IMR-90 (cell line): Measurements from ENCODE around the gene HARS2. TPM values are rescaled to one million over a fixed set of nuclear protein-coding genes. Genes with fewer than 3 reads are reported as not detected.

Source experiments
- ATAC-seq: fragments of 200-7000 bp; cut with Tn5 transposase; 2 replicates; pipeline ENCODE4 v1.9.1; 2020; ENCODE audit warnings: low read depth, mild to moderate bottlenecking, moderate library complexity
- BruUV-seq: library from RNA; stranded (reverse); fragments of 400-500 nt; replicated peaks from 2 replicates; lab custom pipeline; 2021; lab: Mats Ljungman, UMichigan
- CTCF ChIA-PET: fragments of 300-600 bp; formaldehyde crosslinking; extraction: SDS; loops from one replicate; lab custom pipeline; 2021; ENCODE audit warnings: antibody characterized with exemption; lab: Yijun Ruan, JAX
- POLR2A ChIA-PET: fragments of 300-600 bp; sonication (Branson Sonifier 250); formaldehyde crosslinking; loops from one replicate; lab custom pipeline; 2022; ENCODE audit warnings: antibody characterized with exemption; ENCODE audit not compliant: unreplicated experiment; lab: Charles Lee
- DNase-seq: peaks from one replicate; pipeline ENCODE4 v3.0.0; 2013
- H2AFZ ChIP-seq: replicated peaks from 2 replicates; pipeline ENCODE3; 2013; ENCODE audit warnings: low read length, mild to moderate bottlenecking; ENCODE audit not compliant: poor library complexity
- H2AK5ac ChIP-seq: 2 replicates; pipeline ENCODE4 v1.6.1; 2013; ENCODE audit warnings: low read depth, low read length, inconsistent platforms
- H2AK9ac ChIP-seq: replicated peaks from 2 replicates; pipeline ENCODE3; 2013; ENCODE audit warnings: mild to moderate bottlenecking, low read depth, low read length, moderate library complexity; ENCODE audit not compliant: poor library complexity
- H2BK120ac ChIP-seq: 2 replicates; pipeline ENCODE4 v1.6.1; 2013; ENCODE audit warnings: low read depth, low read length, inconsistent platforms
- H2BK15ac ChIP-seq: 3 replicates; pipeline ENCODE4 v1.6.1; 2013; ENCODE audit warnings: low read depth, low read length, inconsistent platforms
- H2BK20ac ChIP-seq: 2 replicates; pipeline ENCODE4 v1.6.1; 2013; ENCODE audit warnings: low read depth, mild to moderate bottlenecking, inconsistent platforms, low read length, moderate library complexity
- H2BK5ac ChIP-seq: 2 replicates; pipeline ENCODE4 v1.6.1; 2013; ENCODE audit warnings: mild to moderate bottlenecking, low read depth, low read length, inconsistent platforms; ENCODE audit not compliant: poor library complexity, severe bottlenecking
- H3K14ac ChIP-seq: replicated peaks from 2 replicates; pipeline ENCODE4 v1.6.1; 2013; ENCODE audit warnings: low read depth, low read length, inconsistent platforms
- H3K18ac ChIP-seq: 2 replicates; pipeline ENCODE4 v1.6.1; 2013; ENCODE audit warnings: low read depth, low read length, control low read depth
- H3K23ac ChIP-seq: 2 replicates; pipeline ENCODE4 v1.6.1; 2013; ENCODE audit warnings: low read depth, low read length, inconsistent platforms
- H3K27ac ChIP-seq: 2 replicates; pipeline ENCODE4 v1.5.1; 2013; ENCODE audit warnings: mild to moderate bottlenecking, control low read depth, low read length; ENCODE audit not compliant: insufficient read depth
- H3K27me3 ChIP-seq: 2 replicates; pipeline ENCODE4 v1.6.1; 2013; ENCODE audit warnings: low read length; ENCODE audit not compliant: control insufficient read depth, insufficient read depth
- H3K36me3 ChIP-seq: 2 replicates; pipeline ENCODE4 v1.6.1; 2013; ENCODE audit warnings: low read length, mixed read lengths; ENCODE audit not compliant: control insufficient read depth, insufficient read depth
- H3K4ac ChIP-seq: 2 replicates; pipeline ENCODE4 v1.6.1; 2013; ENCODE audit warnings: low read depth, low read length, inconsistent platforms
- H3K4me1 ChIP-seq: 2 replicates; pipeline ENCODE4 v1.6.1; 2013; ENCODE audit warnings: low read length, mixed read lengths; ENCODE audit not compliant: control insufficient read depth, insufficient read depth
- H3K4me2 ChIP-seq: 2 replicates; pipeline ENCODE4 v1.6.1; 2013; ENCODE audit warnings: low read depth, mild to moderate bottlenecking, control low read depth, low read length, moderate library complexity
- H3K4me3 ChIP-seq: 2 replicates; pipeline ENCODE4 v1.5.1; 2013; ENCODE audit warnings: low read depth, mild to moderate bottlenecking, control low read depth, low read length, moderate library complexity; ENCODE audit not compliant: insufficient read depth
- H3K56ac ChIP-seq: 2 replicates; pipeline ENCODE4 v1.6.1; 2013; ENCODE audit warnings: low read length, inconsistent platforms; ENCODE audit not compliant: insufficient read depth; ENCODE audit errors: extremely low read depth
- H3K79me1 ChIP-seq, 2 experiments: 2 replicates each; pipeline ENCODE4 v1.6.1; 2013; ENCODE audit warnings: low read length in 2 of 2, inconsistent platforms in 1 of 2, low read depth in 1 of 2
- H3K9ac ChIP-seq: 2 replicates; pipeline ENCODE4 v1.6.1; 2013; ENCODE audit warnings: low read depth, low read length, control low read depth
- H3K9me1 ChIP-seq: 2 replicates; pipeline ENCODE4 v1.6.1; 2013; ENCODE audit warnings: low read length, inconsistent platforms; ENCODE audit not compliant: insufficient read depth
- H3K9me3 ChIP-seq: 2 replicates; pipeline ENCODE4 v1.6.1; 2013; ENCODE audit warnings: low read length; ENCODE audit not compliant: control insufficient read depth, insufficient read depth
- H4K20me1 ChIP-seq: 2 replicates; pipeline ENCODE4 v1.6.1; 2013; ENCODE audit warnings: low read length, inconsistent platforms; ENCODE audit not compliant: insufficient read depth
- H4K5ac ChIP-seq: 2 replicates; pipeline ENCODE4 v1.6.1; 2013; ENCODE audit warnings: mild to moderate bottlenecking, low read depth, low read length, control low read depth
- H4K8ac ChIP-seq, 2 experiments: 2 replicates each; pipeline ENCODE4 v1.6.1; 2013; ENCODE audit warnings: low read depth in 2 of 2, low read length in 2 of 2, control low read depth in 1 of 2, inconsistent platforms in 1 of 2
- H4K91ac ChIP-seq: 2 replicates; pipeline ENCODE4 v1.6.1; 2013; ENCODE audit warnings: low read depth, low read length, inconsistent platforms; ENCODE audit not compliant: insufficient read depth
- BHLHE40 ChIP-seq: fragments of 150-350 bp; IDR thresholded peaks from 2 replicates; pipeline ENCODE4 v1.6.1; 2016; ENCODE audit warnings: mild to moderate bottlenecking, low read depth, low read length
- CEBPB ChIP-seq: IDR thresholded peaks from 2 replicates; pipeline ENCODE4 v1.6.1; 2012; ENCODE audit warnings: low read depth, low read length, improper control_type of control experiment
- CHD1 ChIP-seq: IDR thresholded peaks from 2 replicates; pipeline ENCODE4 v1.6.1; 2012; ENCODE audit warnings: low read depth, low read length, improper control_type of control experiment
- ELK1 ChIP-seq: fragments of 150-350 bp; IDR thresholded peaks from 2 replicates; pipeline ENCODE4 v1.6.1; 2016; ENCODE audit warnings: low read depth, mild to moderate bottlenecking, low read length, moderate library complexity, borderline replicate concordance
- FOS ChIP-seq: fragments of 150-350 bp; IDR thresholded peaks from 2 replicates; pipeline ENCODE4 v1.6.1; 2016; ENCODE audit warnings: low read depth, low read length
- MAFK ChIP-seq: IDR thresholded peaks from 2 replicates; pipeline ENCODE4 v1.6.1; 2012; ENCODE audit warnings: low read depth, low read length, improper control_type of control experiment
- MAZ ChIP-seq: IDR thresholded peaks from 2 replicates; pipeline ENCODE4 v1.6.1; 2012; ENCODE audit warnings: low read depth, mild to moderate bottlenecking, low read length, improper control_type of control experiment, moderate library complexity, borderline replicate concordance
- MXI1 ChIP-seq: IDR thresholded peaks from 2 replicates; pipeline ENCODE4 v1.6.1; 2012; ENCODE audit warnings: low read depth, mild to moderate bottlenecking, low read length, moderate library complexity, borderline replicate concordance
- NFE2L2 ChIP-seq: fragments of 150-350 bp; IDR thresholded peaks from 2 replicates; pipeline ENCODE4 v1.6.1; 2016; ENCODE audit warnings: low read depth, mild to moderate bottlenecking, low read length
- POLR2A ChIP-seq: IDR thresholded peaks from 2 replicates; pipeline ENCODE4 v1.6.1; 2012; ENCODE audit warnings: mild to moderate bottlenecking, low read depth, low read length
- RAD21 ChIP-seq: IDR thresholded peaks from 2 replicates; pipeline ENCODE4 v1.6.1; 2012; ENCODE audit warnings: low read length, improper control_type of control experiment
- RCOR1 ChIP-seq: IDR thresholded peaks from 2 replicates; pipeline ENCODE4 v1.6.1; 2012; ENCODE audit warnings: mild to moderate bottlenecking, low read length, improper control_type of control experiment; ENCODE audit not compliant: insufficient replicate concordance
- RFX5 ChIP-seq: IDR thresholded peaks from 2 replicates; pipeline ENCODE4 v1.8.0; 2012; ENCODE audit warnings: low read depth, mild to moderate bottlenecking, low read length, moderate library complexity
- SMC3 ChIP-seq: fragments of 150-350 bp; IDR thresholded peaks from 2 replicates; pipeline ENCODE4 v1.6.1; 2016; ENCODE audit warnings: low read depth, mild to moderate bottlenecking, antibody characterized with exemption, low read length, moderate library complexity
- USF2 ChIP-seq: fragments of 150-350 bp; IDR thresholded peaks from 2 replicates; pipeline ENCODE4 v1.6.1; 2017; ENCODE audit warnings: mild to moderate bottlenecking, antibody characterized with exemption, low read length, low read depth
- WGBS, 2 experiments: methylation state at CpG; one replicate each; pipeline versions ENCODE4 v1.1.5 to v1.1.7; 2013; ENCODE audit warnings: missing lambda C conversion rate in 2 of 2; ENCODE audit not compliant: insufficient read length in 1 of 2; ENCODE audit errors: extremely low coverage in 2 of 2; 5-methylcytosine and 5-hydroxymethylcytosine counted together
- dilution Hi-C: fragments of 300-500 bp; cut with HindIII; formaldehyde crosslinking; loops from one replicate; pipeline ENCODE4 v1.14.3; 2018; ENCODE audit warnings: low sequenced_read_pairs; ENCODE audit not compliant: unreplicated experiment
- in situ Hi-C: fragments of 300-500 bp; cut with MboI; formaldehyde crosslinking; loops from 3 replicates; pipeline ENCODE4 v1.14.3; 2019; ENCODE audit warnings: low sequenced_read_pairs, inconsistent platforms, mixed read lengths
- intact Hi-C: fragments of 100-400 bp; cut with micrococcal nuclease; formaldehyde crosslinking; loops from 2 replicates; pipeline ENCODE4 v1.10.0; 2022
- polyA plus RNA-seq, 3 experiments: library from polyadenylated mRNA; depleted of rRNA; stranded (reverse); fragments of >200 nt; gene quantifications; 2 replicates each; pipeline ENCODE4 v1.2.3, GENCODE V29; 2012; ENCODE audit warnings: low replicate concordance in 1 of 3
- total RNA-seq: library from RNA; depleted of rRNA; stranded (reverse); fragments of >200 nt; gene quantifications from 2 replicates; pipeline ENCODE4 v1.2.3, GENCODE V29; 2012
- TF ChIP-seq, protein P1 (sequence below): conservative IDR thresholded peaks from 2 replicates; pipeline ENCODE4 v1.5.1; 2012; ENCODE audit warnings: mild to moderate bottlenecking, low read depth, low read length, improper control_type of control experiment

Gene HARS2
- total and polyA plus RNA-seq, 2 of the 4 experiments (the other 2 are of a cell fraction) = 30.1 to 33.0 TPM

DNA sequence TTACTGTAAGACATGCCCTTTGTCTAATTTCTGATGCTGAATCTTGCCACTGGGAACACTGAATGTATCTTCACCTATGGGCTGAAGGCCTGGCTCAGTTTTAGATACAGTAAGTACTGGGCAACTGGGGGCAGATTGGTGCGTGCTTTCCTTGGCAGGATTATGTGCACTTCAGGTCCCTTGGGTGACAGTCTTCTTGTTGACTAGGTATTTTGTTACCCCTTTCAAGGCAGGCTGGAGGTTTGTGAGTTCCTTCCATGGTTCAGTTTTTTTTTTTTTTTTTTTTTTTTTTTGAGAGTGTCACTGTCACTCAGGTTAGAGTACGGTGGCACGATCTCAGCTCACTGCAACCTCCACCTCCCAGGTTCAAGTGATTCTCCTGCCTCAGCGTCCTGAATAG lies 16.6 kb downstream of the HARS2 start:
- Histone ChIP-seq H3K56ac (no peak overlapping the region), H3K4ac (no peak overlapping the region), H4K8ac (no peak overlapping the region), H3K36me3 (peaks cover 17% of the 10 kb centered on the region), H3K4me1 (no peaks in the 10 kb centered on the region), H3K18ac (no peak overlapping the region), H4K20me1 (0 out of 2 replicates have a peak, but pooled peaks cover 5% of the 10 kb centered on the region), H3K9ac (no peak overlapping the region), H2BK5ac (no peak overlapping the region), H2BK15ac (no peak overlapping the region), H2AK9ac (no peak overlapping the region), H2AK5ac (no peak overlapping the region), H3K14ac (no peak overlapping the region), H3K4me2 (no peak overlapping the region), H3K27ac (no peak overlapping the region), H4K91ac (no peak overlapping the region), H3K4me3 (no peak overlapping the region), H3K9me3 (no peaks in the 10 kb centered on the region), H3K23ac (no peak overlapping the region), H2BK120ac (no peak overlapping the region), H4K5ac (no peak overlapping the region), H2BK20ac (no peak overlapping the region), H3K27me3 (no peaks in the 10 kb centered on the region), H3K79me1 (peaks cover 4 to 6% of the 10 kb centered on the region in 2 experiments; a peak in 1 of 4 replicates), H3K9me1 (no peaks in the 10 kb centered on the region), H2AFZ (no peak overlapping the region)
- no peak for ATAC-seq
- intact Hi-C loops = no loop called here
- TF ChIP-seq MAFK (no peak), POLR2A (no peak), SMC3 (no peak), RAD21 (no peak), USF2 (no peak), ELK1 (no peak), FOS (no peak), CEBPB (no peak), MAZ (no peak), NFE2L2 (no peak), MXI1 (no peak), RFX5 (no peak), BHLHE40 (no peak), RCOR1 (no peak), CHD1 (no peak)
- TF ChIP-seq, protein P1, sequence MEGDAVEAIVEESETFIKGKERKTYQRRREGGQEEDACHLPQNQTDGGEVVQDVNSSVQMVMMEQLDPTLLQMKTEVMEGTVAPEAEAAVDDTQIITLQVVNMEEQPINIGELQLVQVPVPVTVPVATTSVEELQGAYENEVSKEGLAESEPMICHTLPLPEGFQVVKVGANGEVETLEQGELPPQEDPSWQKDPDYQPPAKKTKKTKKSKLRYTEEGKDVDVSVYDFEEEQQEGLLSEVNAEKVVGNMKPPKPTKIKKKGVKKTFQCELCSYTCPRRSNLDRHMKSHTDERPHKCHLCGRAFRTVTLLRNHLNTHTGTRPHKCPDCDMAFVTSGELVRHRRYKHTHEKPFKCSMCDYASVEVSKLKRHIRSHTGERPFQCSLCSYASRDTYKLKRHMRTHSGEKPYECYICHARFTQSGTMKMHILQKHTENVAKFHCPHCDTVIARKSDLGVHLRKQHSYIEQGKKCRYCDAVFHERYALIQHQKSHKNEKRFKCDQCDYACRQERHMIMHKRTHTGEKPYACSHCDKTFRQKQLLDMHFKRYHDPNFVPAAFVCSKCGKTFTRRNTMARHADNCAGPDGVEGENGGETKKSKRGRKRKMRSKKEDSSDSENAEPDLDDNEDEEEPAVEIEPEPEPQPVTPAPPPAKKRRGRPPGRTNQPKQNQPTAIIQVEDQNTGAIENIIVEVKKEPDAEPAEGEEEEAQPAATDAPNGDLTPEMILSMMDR = no peak
- no TSS peak for BruUV-seq
- dilution Hi-C loops = no loop called here
- no CpG with 5 or more reads among the region's 4 CpGs for WGBS, 2 experiments
- no peak for DNase-seq
- in situ Hi-C loops = no loop called here
- ChIA-PET CTCF (no interaction called here), POLR2A (no interaction called here)
